Right lobe of liver (tissue), 4 donors: ENCODE results near the gene KLF14.

Experiments
- POLR2A ChIP-seq: fragments of 450-650 bp; IDR thresholded peaks from one replicate; pipeline ENCODE4 v1.6.1; 2017; ENCODE audit warnings: antibody characterized with exemption, mild to moderate bottlenecking
- TF ChIP-seq, protein P1 (sequence below), 4 donors: fragments of 200-600 bp in 3 of 4; fragments of 450-650 bp in 1 of 4; IDR thresholded peaks; one replicate each; pipeline versions ENCODE4 v1.5.1 to v1.8.0; 2016 to 2022; ENCODE audit warnings: antibody characterized with exemption in 4 of 4, mild to moderate bottlenecking in 2 of 4
- donor health status: DM: no; HTN: no; CAD: no.
- donor health status: DM: no; HTN: no; CAD: no.
- donor health status: DM: no; HTN: yes; CAD: no.

DNA sequence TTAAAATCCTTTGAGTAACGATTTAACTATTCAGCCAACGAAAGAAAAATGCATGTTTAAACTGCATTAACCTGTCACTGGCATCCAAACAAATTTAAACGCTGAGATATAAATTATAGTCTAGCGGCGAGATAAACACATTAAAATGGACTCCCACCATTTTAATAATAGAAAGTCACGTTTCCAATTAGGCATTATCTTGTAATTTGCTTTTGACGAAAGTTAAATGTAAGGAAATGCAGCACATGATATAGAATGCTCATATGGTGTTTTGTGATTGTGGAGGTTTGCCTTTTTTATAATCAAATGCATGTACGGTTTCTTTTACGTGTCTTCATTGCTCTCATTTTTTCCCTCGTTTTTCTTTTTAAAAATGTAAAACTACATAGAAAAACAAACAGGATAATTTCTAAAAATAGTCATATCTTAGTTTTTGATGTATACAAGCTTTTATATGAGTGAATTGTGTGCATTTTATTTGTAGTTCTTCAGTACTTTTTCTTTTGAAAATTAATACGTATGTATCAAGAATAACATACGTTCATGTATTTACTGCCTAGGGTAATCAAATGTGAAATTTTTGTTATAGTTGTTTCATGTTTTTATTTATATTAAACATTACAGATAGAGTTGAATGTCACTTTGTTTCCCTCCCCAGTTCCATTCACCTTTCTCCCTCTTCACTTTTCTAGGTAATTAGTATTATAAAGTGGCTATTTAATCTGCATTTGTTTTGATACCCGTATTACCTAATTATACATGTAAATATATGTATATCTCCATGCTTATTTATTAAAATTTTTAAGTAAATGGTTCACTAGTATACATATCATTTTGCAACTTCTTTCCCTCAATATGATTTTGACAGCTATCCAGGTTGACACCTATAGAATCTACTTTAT, 1.1 kb upstream of the KLF14 start:
- TF ChIP-seq, protein P1, sequence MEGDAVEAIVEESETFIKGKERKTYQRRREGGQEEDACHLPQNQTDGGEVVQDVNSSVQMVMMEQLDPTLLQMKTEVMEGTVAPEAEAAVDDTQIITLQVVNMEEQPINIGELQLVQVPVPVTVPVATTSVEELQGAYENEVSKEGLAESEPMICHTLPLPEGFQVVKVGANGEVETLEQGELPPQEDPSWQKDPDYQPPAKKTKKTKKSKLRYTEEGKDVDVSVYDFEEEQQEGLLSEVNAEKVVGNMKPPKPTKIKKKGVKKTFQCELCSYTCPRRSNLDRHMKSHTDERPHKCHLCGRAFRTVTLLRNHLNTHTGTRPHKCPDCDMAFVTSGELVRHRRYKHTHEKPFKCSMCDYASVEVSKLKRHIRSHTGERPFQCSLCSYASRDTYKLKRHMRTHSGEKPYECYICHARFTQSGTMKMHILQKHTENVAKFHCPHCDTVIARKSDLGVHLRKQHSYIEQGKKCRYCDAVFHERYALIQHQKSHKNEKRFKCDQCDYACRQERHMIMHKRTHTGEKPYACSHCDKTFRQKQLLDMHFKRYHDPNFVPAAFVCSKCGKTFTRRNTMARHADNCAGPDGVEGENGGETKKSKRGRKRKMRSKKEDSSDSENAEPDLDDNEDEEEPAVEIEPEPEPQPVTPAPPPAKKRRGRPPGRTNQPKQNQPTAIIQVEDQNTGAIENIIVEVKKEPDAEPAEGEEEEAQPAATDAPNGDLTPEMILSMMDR (IDR thresholded peaks at IDR 0.05) = no peak
- TF ChIP-seq POLR2A = no peak
